Measurements from ENCODE around the gene CFAP410.

Gene CFAP410

GRCh38 chr21:44338971-44339910, at the start of gene CFAP410:
CFAP410 (minus strand) TSS chr21:44339390; CDS start chr21:44339194, 196 bp downstream.
- peak; percentile 74 for DNase-seq (ENCODE audit: low read depth, low spot score)
- peak within 1 kb of the TSS; percentile 88 for H3K27ac ChIP-seq

- DNase-seq (ENCODE audit: low read depth, low spot score), result no peak
Measured at GRCh38 chr21:44384968-44385367, 45.8 kb upstream of the CFAP410 start.

GRCh38 chr21:44383216-44383615, 44.0 kb upstream of the CFAP410 start:
- no peak overlapping the region for H3K27ac ChIP-seq
- DNase-seq (ENCODE audit: low read depth, low spot score), result no peak

More at GRCh38 chr21:44384968-44385367, 45.8 kb upstream of the CFAP410 start:
- H3K27ac ChIP-seq, result no peak overlapping the region

GRCh38 chr21:44382536-44382935, 43.3 kb upstream of the CFAP410 start:
- no peak for DNase-seq (ENCODE audit: low read depth, low spot score)
- H3K27ac ChIP-seq, result no peak overlapping the region

GRCh38 chr21:44381874-44382273, 42.7 kb upstream of the CFAP410 start:
- DNase-seq (ENCODE audit: low read depth, low spot score), result no peak
- H3K27ac ChIP-seq, result no peak overlapping the region

GRCh38 chr21:44380876-44381275, 41.7 kb upstream of the CFAP410 start:
- H3K27ac ChIP-seq, result no peak overlapping the region
- no peak for DNase-seq (ENCODE audit: low read depth, low spot score)

- no peak for DNase-seq (ENCODE audit: low read depth, low spot score)
- no peak overlapping the region for H3K27ac ChIP-seq
Measured at GRCh38 chr21:44379991-44380865, 41.0 kb upstream of the CFAP410 start.

GRCh38 chr21:44379515-44379848, 40.3 kb upstream of the CFAP410 start:
- no peak overlapping the region for H3K27ac ChIP-seq
- DNase-seq (ENCODE audit: low read depth, low spot score), result no peak

GRCh38 chr21:44378646-44379514, 39.7 kb upstream of the CFAP410 start:
- H3K27ac ChIP-seq, result no peak overlapping the region
- DNase-seq (ENCODE audit: low read depth, low spot score), result no peak

GRCh38 chr21:44377922-44378645, 38.9 kb upstream of the CFAP410 start:
- no peak overlapping the region for H3K27ac ChIP-seq
- no peak for DNase-seq (ENCODE audit: low read depth, low spot score)

GRCh38 chr21:44377201-44377921, 38.2 kb upstream of the CFAP410 start:
- DNase-seq (ENCODE audit: low read depth, low spot score), result no peak
- no peak overlapping the region for H3K27ac ChIP-seq

- H3K27ac ChIP-seq, result no peak overlapping the region
- no peak for DNase-seq (ENCODE audit: low read depth, low spot score)
Measured at GRCh38 chr21:44376606-44377005, 37.4 kb upstream of the CFAP410 start.

GRCh38 chr21:44375761-44376241, 36.6 kb upstream of the CFAP410 start:
- H3K27ac ChIP-seq, result no peak overlapping the region

GRCh38 chr21:44375281-44375651, 36.1 kb upstream of the CFAP410 start:
- no peak overlapping the region for H3K27ac ChIP-seq
- DNase-seq (ENCODE audit: low read depth, low spot score), result no peak

More at GRCh38 chr21:44375761-44376241, 36.6 kb upstream of the CFAP410 start:
- DNase-seq (ENCODE audit: low read depth, low spot score), result no peak

- no peak for DNase-seq (ENCODE audit: low read depth, low spot score)
- H3K27ac ChIP-seq, result no peak overlapping the region
Measured at GRCh38 chr21:44374601-44375280, 35.6 kb upstream of the CFAP410 start.

- no peak overlapping the region for H3K27ac ChIP-seq
- DNase-seq (ENCODE audit: low read depth, low spot score), result no peak
Measured at GRCh38 chr21:44372616-44373015, 33.4 kb upstream of the CFAP410 start.

GRCh38 chr21:44371596-44371995, 32.4 kb upstream of the CFAP410 start:
- no peak for DNase-seq (ENCODE audit: low read depth, low spot score)

GRCh38 chr21:44370786-44371410, 31.7 kb upstream of the CFAP410 start:
- DNase-seq (ENCODE audit: low read depth, low spot score), result no peak
- H3K27ac ChIP-seq, result no peak overlapping the region

More at GRCh38 chr21:44371596-44371995, 32.4 kb upstream of the CFAP410 start:
- H3K27ac ChIP-seq, result no peak overlapping the region
